GM12878 (cell line): ENCODE data around the gene GJB6. TPM values are rescaled to one million over a fixed set of nuclear protein-coding genes. Genes with fewer than 3 reads are reported as not detected.

Experiments used
- ATAC-seq: fragments of 200-7000 bp; cut with Tn5 transposase; 3 replicates; pipeline ENCODE4 v1.9.1; 2020; ENCODE audit warnings: mild to moderate bottlenecking, moderate library complexity
- BruUV-seq: library from RNA; stranded (reverse); fragments of 400-500 nt; replicated peaks from 2 replicates; lab custom pipeline; 2021; lab: Mats Ljungman, UMichigan
- CTCF ChIA-PET: fragments of 300-600 bp; sonication (Branson Sonifier 250); formaldehyde crosslinking; extraction: SDS; loops from one replicate; lab custom pipeline; 2021; ENCODE audit warnings: inconsistent platforms; lab: Yijun Ruan, JAX
- POLR2A ChIA-PET: fragments of 350-600 bp; formaldehyde crosslinking; extraction: SDS; loops from one replicate; lab custom pipeline; 2021; ENCODE audit warnings: inconsistent platforms; lab: Charles Lee
- RAD21 ChIA-PET: fragments of 300-600 bp; sonication (Branson Sonifier 250); formaldehyde crosslinking; loops from one replicate; lab custom pipeline; 2023; ENCODE audit warnings: antibody characterized with exemption; ENCODE audit not compliant: unreplicated experiment; lab: Charles Lee
- SMC1A ChIA-PET: fragments of 300-600 bp; sonication (Branson Sonifier 250); formaldehyde crosslinking; loops from one replicate; lab custom pipeline; 2023; ENCODE audit not compliant: unreplicated experiment, uncharacterized antibody; lab: Charles Lee
- DNase-seq: peaks from one replicate; pipeline ENCODE4 v3.0.0-alpha.2; 2011; ENCODE audit warnings: low read depth, low spot score
- FAIRE-seq: peaks from 3 replicates; lab custom pipeline; 2011; peaks lifted over from hg19 to GRCh38; lab: Jason Lieb, UNC
- H2AFZ ChIP-seq: 2 replicates; pipeline ENCODE4 v1.6.0; 2011; ENCODE audit warnings: low read depth, low read length, control low read depth; ENCODE audit not compliant: control insufficient read depth
- H3K27ac ChIP-seq: 2 replicates; pipeline ENCODE4 v1.5.1; 2011; ENCODE audit warnings: control low read depth; ENCODE audit not compliant: control insufficient read depth, insufficient read depth
- H3K27me3 ChIP-seq, 2 experiments: replicated peaks in 1 of 2; 2 replicates each; pipeline versions ENCODE4 v1.6.0 to v1.6.1; 2011; ENCODE audit warnings: low read length in 1 of 2; ENCODE audit not compliant: control insufficient read depth in 2 of 2, insufficient read depth in 2 of 2
- H3K36me3 ChIP-seq, 2 experiments: 2 replicates each; pipeline ENCODE4 v1.5.1; 2011; ENCODE audit warnings: low read length in 1 of 2; ENCODE audit not compliant: control insufficient read depth in 2 of 2, insufficient read depth in 2 of 2
- H3K4me1 ChIP-seq: 2 replicates; pipeline ENCODE4 v1.6.1; 2011; ENCODE audit warnings: mild to moderate bottlenecking, low read length, moderate library complexity, mixed read lengths; ENCODE audit not compliant: control insufficient read depth, insufficient read depth
- H3K4me2 ChIP-seq: 2 replicates; pipeline ENCODE4 v1.6.0; 2011; ENCODE audit warnings: control low read depth; ENCODE audit not compliant: control insufficient read depth, insufficient read depth
- H3K4me3 ChIP-seq: fragments of 200-600 bp; sonication (generic); 2 replicates; pipeline ENCODE4 v1.5.1; 2016
- H3K79me2 ChIP-seq: 2 replicates; pipeline ENCODE4 v1.6.0; 2011; ENCODE audit warnings: low read length; ENCODE audit not compliant: control insufficient read depth, insufficient read depth
- H3K9ac ChIP-seq: 2 replicates; pipeline ENCODE4 v1.8.0; 2011; ENCODE audit warnings: low read length, control low read depth, mixed read lengths; ENCODE audit not compliant: control insufficient read depth, insufficient read depth
- H3K9me3 ChIP-seq: replicated peaks from 3 replicates; pipeline ENCODE4 v1.5.1; 2011; ENCODE audit warnings: mild to moderate bottlenecking, low read length; ENCODE audit not compliant: control insufficient read depth, insufficient read depth
- H4K20me1 ChIP-seq: 2 replicates; pipeline ENCODE4 v1.6.0; 2011; ENCODE audit not compliant: control insufficient read depth, insufficient read depth
- BACH1 ChIP-seq: fragments of 450-650 bp; IDR thresholded peaks from 2 replicates; pipeline ENCODE4 v1.6.1; 2017; ENCODE audit warnings: mild to moderate bottlenecking, borderline replicate concordance
- CBX5 ChIP-seq: sonication (generic); IDR thresholded peaks from 2 replicates; pipeline ENCODE4 v1.6.1; 2016; ENCODE audit warnings: low read depth, moderate library complexity, mild to moderate bottlenecking, inconsistent platforms
- GATAD2B ChIP-seq: fragments of 450-650 bp; conservative IDR thresholded peaks from 2 replicates; pipeline ENCODE4 v1.6.1; 2017; ENCODE audit warnings: low read depth, mild to moderate bottlenecking, moderate library complexity
- MEF2A ChIP-seq: IDR thresholded peaks from 2 replicates; pipeline ENCODE4 v1.6.1; 2011; ENCODE audit warnings: low read depth, mild to moderate bottlenecking, low read length, moderate library complexity; ENCODE audit not compliant: insufficient read depth
- NFXL1 ChIP-seq: fragments of 450-650 bp; IDR thresholded peaks from 2 replicates; pipeline ENCODE4 v1.6.1; 2017; ENCODE audit warnings: antibody characterized with exemption, mild to moderate bottlenecking, borderline replicate concordance
- SREBF1 ChIP-seq: IDR thresholded peaks from 2 replicates; pipeline ENCODE4 v1.6.1; 2012; ENCODE audit warnings: mild to moderate bottlenecking, low read length
- STAT3 ChIP-seq: IDR thresholded peaks from 2 replicates; pipeline ENCODE4 v1.6.1; 2011; ENCODE audit warnings: low read depth, low read length, improper control_type of control experiment
- SUZ12 ChIP-seq: fragments of 200-600 bp; sonication (generic); IDR thresholded peaks from one replicate; pipeline ENCODE4 v1.6.1; 2018; ENCODE audit warnings: antibody characterized with exemption, mild to moderate bottlenecking; ENCODE audit not compliant: unreplicated experiment
- TAF1 ChIP-seq: IDR thresholded peaks from 2 replicates; pipeline ENCODE4 v1.6.1; 2011; ENCODE audit warnings: mild to moderate bottlenecking, low read depth, low read length, borderline replicate concordance
- TCF7 ChIP-seq: IDR thresholded peaks from 2 replicates; pipeline ENCODE4 v1.6.1; 2014; ENCODE audit warnings: antibody characterized with exemption, borderline replicate concordance
- WGBS: methylation state at CpG from one replicate; pipeline ENCODE4 v1.1.6; 2016; ENCODE audit warnings: low lambda C conversion rate; ENCODE audit not compliant: insufficient replicate concordance, insufficient coverage; ENCODE audit errors: missing lambda C conversion rate; 5-methylcytosine and 5-hydroxymethylcytosine counted together
- in situ Hi-C: fragments of 300-500 bp; cut with MboI; formaldehyde crosslinking; loops from 9 replicates; pipeline ENCODE4 v1.14.3; 2018; ENCODE audit warnings: mixed read lengths
- intact Hi-C: fragments of 100-400 bp; cut with micrococcal nuclease; formaldehyde crosslinking; loops from one replicate; pipeline ENCODE4 v1.14.2; 2022; ENCODE audit not compliant: unreplicated experiment
- polyA plus RNA-seq, 11 experiments: library from polyadenylated mRNA; depleted of rRNA in 4 of 11; unstranded in 6 of 11; stranded (reverse) in 5 of 11; fragments of >200 nt; fragmentation: Nextera tagmentation in 4 of 11; fragmentation: Illumina TruSeq in 1 of 11; extraction: Ambion mirVana in 4 of 11; extraction: Trizol in 1 of 11; gene quantifications; 1 replicate in 1 of 11; 2 replicates in 10 of 11; pipeline versions ENCODE4 v1.2.1 to v1.2.3, GENCODE V29; 2011 to 2016; ENCODE audit warnings: inconsistent platforms in 2 of 11, missing spikeins in 2 of 11, low read depth in 1 of 11
- total RNA-seq, 4 experiments: library from RNA; depleted of rRNA in 3 of 4; stranded (reverse); fragments of >200 nt in 3 of 4; fragmentation: Illumina TruSeq in 1 of 4; extraction: Trizol in 1 of 4; gene quantifications; 2 replicates each; pipeline versions ENCODE4 v1.2.1 to v1.2.3, GENCODE V29; 2013 to 2021
- TF ChIP-seq, protein P1 (sequence below): fragments of 150-350 bp; IDR thresholded peaks from 2 replicates; pipeline ENCODE4 v1.6.1; 2016; ENCODE audit warnings: low read depth, low read length
- TF ChIP-seq, protein P2 (sequence below): fragments of 450-650 bp; IDR thresholded peaks from 2 replicates; pipeline ENCODE4 v1.6.1; 2014; ENCODE audit warnings: mild to moderate bottlenecking
- TF ChIP-seq, protein P3 (sequence below): IDR thresholded peaks from 2 replicates; pipeline ENCODE4 v1.6.1; 2011; ENCODE audit warnings: mild to moderate bottlenecking, low read depth, low read length, moderate library complexity; ENCODE audit not compliant: insufficient replicate concordance
- TF ChIP-seq, protein P4 (sequence below): IDR thresholded peaks from 2 replicates; pipeline ENCODE4 v1.6.1; 2011; ENCODE audit warnings: borderline replicate concordance, low read depth, mild to moderate bottlenecking, moderate library complexity, mixed read lengths, low read length; ENCODE audit not compliant: insufficient read depth; ENCODE audit errors: extremely low read length
- TF ChIP-seq, protein P5 (sequence below): fragments of 450-650 bp; IDR thresholded peaks from 2 replicates; pipeline ENCODE4 v1.6.1; 2017; ENCODE audit warnings: low read depth, mild to moderate bottlenecking, moderate library complexity

GJB6 gene
- total and polyA plus RNA-seq, 10 of the 15 experiments (the other 5 are each of a cell fraction or from before 2014, with no cell fraction given), result 0.03 TPM; not detected in 9

DNA sequence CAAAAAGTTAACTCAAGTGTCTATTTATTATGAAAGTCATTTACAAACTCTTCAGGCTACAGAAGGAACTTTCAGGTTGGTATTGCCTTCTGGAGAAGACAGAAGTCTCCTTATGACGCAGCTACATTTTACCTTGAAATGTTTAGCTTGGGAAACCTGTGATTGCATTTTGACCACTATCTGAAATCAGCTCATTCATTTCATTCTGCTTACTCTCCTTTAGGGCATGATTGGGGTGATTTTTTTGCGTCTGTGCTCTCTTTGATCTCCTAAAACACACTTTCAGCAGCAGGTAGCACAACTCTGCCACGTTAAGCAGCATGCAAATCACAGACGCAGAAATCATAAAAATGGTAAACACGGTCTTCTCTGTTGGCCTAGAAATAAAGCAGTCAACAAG lies 9.6 kb downstream of the GJB6 start:
- ChIA-PET POLR2A (no interaction called here), RAD21 (no interaction called here), SMC1A (no interaction called here), CTCF (no interaction called here)
- BruUV-seq, result no TSS peak
- no peak overlapping the region for H3K27ac ChIP-seq
- ATAC-seq (no peak), DNase-seq (no peak), FAIRE-seq (no peak)
- no peaks in the 10 kb centered on the region for H3K79me2 ChIP-seq
- H3K27me3 ChIP-seq, result peaks cover 0 to 4% of the 10 kb centered on the region in 2 experiments; a peak in 1 of 4 replicates
- H3K36me3 ChIP-seq, result no peaks in the 10 kb centered on the region
- H3K9me3 ChIP-seq, result no peaks in the 10 kb centered on the region
- H2AFZ ChIP-seq, result no peak overlapping the region
- in situ Hi-C loops (no loop called here), intact Hi-C loops (no loop called here)
- H3K4me2 ChIP-seq, result no peak overlapping the region
- no peak overlapping the region for H3K9ac ChIP-seq
- no peaks in the 10 kb centered on the region for H3K4me1 ChIP-seq
- H4K20me1 ChIP-seq, result no peaks in the 10 kb centered on the region
- 45% methylated on average over 5 of the region's 5 CpGs for WGBS
- H3K4me3 ChIP-seq, result no peak overlapping the region
- TF ChIP-seq, protein P1, sequence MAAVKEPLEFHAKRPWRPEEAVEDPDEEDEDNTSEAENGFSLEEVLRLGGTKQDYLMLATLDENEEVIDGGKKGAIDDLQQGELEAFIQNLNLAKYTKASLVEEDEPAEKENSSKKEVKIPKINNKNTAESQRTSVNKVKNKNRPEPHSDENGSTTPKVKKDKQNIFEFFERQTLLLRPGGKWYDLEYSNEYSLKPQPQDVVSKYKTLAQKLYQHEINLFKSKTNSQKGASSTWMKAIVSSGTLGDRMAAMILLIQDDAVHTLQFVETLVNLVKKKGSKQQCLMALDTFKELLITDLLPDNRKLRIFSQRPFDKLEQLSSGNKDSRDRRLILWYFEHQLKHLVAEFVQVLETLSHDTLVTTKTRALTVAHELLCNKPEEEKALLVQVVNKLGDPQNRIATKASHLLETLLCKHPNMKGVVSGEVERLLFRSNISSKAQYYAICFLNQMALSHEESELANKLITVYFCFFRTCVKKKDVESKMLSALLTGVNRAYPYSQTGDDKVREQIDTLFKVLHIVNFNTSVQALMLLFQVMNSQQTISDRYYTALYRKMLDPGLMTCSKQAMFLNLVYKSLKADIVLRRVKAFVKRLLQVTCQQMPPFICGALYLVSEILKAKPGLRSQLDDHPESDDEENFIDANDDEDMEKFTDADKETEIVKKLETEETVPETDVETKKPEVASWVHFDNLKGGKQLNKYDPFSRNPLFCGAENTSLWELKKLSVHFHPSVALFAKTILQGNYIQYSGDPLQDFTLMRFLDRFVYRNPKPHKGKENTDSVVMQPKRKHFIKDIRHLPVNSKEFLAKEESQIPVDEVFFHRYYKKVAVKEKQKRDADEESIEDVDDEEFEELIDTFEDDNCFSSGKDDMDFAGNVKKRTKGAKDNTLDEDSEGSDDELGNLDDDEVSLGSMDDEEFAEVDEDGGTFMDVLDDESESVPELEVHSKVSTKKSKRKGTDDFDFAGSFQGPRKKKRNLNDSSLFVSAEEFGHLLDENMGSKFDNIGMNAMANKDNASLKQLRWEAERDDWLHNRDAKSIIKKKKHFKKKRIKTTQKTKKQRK, result no peak
- TF ChIP-seq MEF2A, result no peak
- no peak for TF ChIP-seq TCF7
- no peak for TF ChIP-seq TAF1
- TF ChIP-seq GATAD2B, result no peak
- TF ChIP-seq, protein P2, sequence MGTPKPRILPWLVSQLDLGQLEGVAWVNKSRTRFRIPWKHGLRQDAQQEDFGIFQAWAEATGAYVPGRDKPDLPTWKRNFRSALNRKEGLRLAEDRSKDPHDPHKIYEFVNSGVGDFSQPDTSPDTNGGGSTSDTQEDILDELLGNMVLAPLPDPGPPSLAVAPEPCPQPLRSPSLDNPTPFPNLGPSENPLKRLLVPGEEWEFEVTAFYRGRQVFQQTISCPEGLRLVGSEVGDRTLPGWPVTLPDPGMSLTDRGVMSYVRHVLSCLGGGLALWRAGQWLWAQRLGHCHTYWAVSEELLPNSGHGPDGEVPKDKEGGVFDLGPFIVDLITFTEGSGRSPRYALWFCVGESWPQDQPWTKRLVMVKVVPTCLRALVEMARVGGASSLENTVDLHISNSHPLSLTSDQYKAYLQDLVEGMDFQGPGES, result no peak
- no peak for TF ChIP-seq SUZ12
- TF ChIP-seq, protein P3, sequence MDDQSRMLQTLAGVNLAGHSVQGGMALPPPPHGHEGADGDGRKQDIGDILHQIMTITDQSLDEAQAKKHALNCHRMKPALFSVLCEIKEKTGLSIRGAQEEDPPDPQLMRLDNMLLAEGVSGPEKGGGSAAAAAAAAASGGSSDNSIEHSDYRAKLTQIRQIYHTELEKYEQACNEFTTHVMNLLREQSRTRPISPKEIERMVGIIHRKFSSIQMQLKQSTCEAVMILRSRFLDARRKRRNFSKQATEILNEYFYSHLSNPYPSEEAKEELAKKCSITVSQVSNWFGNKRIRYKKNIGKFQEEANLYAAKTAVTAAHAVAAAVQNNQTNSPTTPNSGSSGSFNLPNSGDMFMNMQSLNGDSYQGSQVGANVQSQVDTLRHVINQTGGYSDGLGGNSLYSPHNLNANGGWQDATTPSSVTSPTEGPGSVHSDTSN, result no peak
- TF ChIP-seq STAT3, result no peak
- TF ChIP-seq BACH1, result no peak
- no peak for TF ChIP-seq SREBF1
- TF ChIP-seq, protein P4, sequence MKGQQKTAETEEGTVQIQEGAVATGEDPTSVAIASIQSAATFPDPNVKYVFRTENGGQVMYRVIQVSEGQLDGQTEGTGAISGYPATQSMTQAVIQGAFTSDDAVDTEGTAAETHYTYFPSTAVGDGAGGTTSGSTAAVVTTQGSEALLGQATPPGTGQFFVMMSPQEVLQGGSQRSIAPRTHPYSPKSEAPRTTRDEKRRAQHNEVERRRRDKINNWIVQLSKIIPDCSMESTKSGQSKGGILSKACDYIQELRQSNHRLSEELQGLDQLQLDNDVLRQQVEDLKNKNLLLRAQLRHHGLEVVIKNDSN, result no peak
- TF ChIP-seq, protein P5, sequence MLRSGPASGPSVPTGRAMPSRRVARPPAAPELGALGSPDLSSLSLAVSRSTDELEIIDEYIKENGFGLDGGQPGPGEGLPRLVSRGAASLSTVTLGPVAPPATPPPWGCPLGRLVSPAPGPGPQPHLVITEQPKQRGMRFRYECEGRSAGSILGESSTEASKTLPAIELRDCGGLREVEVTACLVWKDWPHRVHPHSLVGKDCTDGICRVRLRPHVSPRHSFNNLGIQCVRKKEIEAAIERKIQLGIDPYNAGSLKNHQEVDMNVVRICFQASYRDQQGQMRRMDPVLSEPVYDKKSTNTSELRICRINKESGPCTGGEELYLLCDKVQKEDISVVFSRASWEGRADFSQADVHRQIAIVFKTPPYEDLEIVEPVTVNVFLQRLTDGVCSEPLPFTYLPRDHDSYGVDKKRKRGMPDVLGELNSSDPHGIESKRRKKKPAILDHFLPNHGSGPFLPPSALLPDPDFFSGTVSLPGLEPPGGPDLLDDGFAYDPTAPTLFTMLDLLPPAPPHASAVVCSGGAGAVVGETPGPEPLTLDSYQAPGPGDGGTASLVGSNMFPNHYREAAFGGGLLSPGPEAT, result no peak
- TF ChIP-seq NFXL1, result no peak
- TF ChIP-seq CBX5, result no peak
- TF ChIP-seq, all 136 proteins: peak for 0
